Measurements from ENCODE around the gene NRIP1. TPM values are rescaled to one million over a fixed set of nuclear protein-coding genes. Genes with fewer than 3 reads are reported as not detected.

The NRIP1 gene
- total RNA-seq, 1 experiment from 2014 or later: 29.6 TPM

DNA sequence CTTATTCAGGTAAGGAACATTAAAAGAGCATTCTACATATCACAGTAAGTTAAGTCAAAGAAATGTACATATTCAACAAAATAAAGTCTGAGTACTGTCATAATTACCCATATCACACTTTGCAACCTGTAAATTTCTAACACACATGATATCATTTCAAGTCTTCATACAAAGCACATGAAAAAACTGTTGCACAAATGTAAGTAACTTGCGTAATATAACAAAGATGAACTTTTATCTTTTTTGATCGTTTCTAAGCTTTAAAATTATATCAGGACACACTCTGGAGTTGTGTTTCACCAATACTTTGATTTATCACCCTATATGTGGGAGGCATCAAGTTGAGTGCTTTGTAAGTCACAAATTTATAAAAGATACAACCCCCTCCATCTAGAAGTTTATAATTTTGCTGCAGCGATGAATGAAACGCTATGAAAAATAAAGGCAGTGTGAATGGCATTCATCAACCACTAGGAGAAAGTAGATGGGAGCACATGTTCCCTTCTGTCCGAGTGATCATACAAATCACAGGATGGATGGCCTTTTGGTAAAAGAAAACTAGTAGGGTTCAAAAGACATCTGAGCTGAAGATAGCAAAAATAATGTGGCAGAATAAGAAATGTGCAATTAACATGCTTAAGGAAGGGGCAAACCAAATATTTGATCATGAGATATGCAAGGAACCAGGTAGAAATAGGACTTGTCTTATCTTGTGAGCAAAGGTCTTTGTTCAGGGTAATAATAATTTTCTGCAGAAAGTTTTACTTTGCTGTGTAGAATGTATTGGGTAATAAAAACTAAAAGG is 27.5 kb downstream of the NRIP1 start:
- Histone ChIP-seq H4K20me1 (ENCODE audit: insufficient read depth) (no peaks in the 10 kb centered on the region), H3K9me3 (ENCODE audit: control insufficient read depth in 1 of 2, insufficient read depth in 1 of 2, low read depth in 1 of 2, low read length in 2 of 2) (peaks cover 2 to 6% of the 10 kb centered on the region in 2 experiments; a peak in 2 of 4 replicates), H3K27me3 (ENCODE audit: insufficient read depth, low read length) (no peaks in the 10 kb centered on the region), H3K4me3 (replicated peaks in 1 of 2; ENCODE audit: low read depth in 1 of 2, low read length in 2 of 2) (no peak overlapping the region), H3K9me2 (ENCODE audit: insufficient read depth) (no peaks in the 10 kb centered on the region), H3K9ac (ENCODE audit: low read length) (no peak overlapping the region), H3K4me2 (ENCODE audit: low read length) (no peak overlapping the region), H3K36me3 (ENCODE audit: control insufficient read depth in 1 of 2, insufficient read depth in 2 of 2, low read length in 2 of 2) (peaks cover 0 to 8% of the 10 kb centered on the region in 2 experiments; a peak in 3 of 4 replicates), H3K27ac (ENCODE audit: low read depth, low read length) (no peak overlapping the region), H2AFZ (ENCODE audit: low read depth, low read length, poor library complexity, severe bottlenecking) (no peak overlapping the region), H3K79me2 (ENCODE audit: insufficient read depth, low read length) (peaks cover 97% of the 10 kb centered on the region), H3K4me1 (ENCODE audit: control insufficient read depth in 1 of 2, insufficient read depth in 2 of 2, low read length in 2 of 2) (peaks cover 0 to 6% of the 10 kb centered on the region in 2 experiments; a peak in 2 of 4 replicates)
- intact Hi-C loops (cut with micrococcal nuclease): no loop called here
- DNase-seq (ENCODE audit: low read depth, low spot score) (no peak), ATAC-seq (no peak)
- CTCF ChIA-PET: no interaction called here
- POLR2A ChIA-PET: no interaction called here
- BruUV-seq (replicated peaks): no TSS peak
- TF ChIP-seq, protein P1, sequence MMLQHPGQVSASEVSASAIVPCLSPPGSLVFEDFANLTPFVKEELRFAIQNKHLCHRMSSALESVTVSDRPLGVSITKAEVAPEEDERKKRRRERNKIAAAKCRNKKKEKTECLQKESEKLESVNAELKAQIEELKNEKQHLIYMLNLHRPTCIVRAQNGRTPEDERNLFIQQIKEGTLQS (IDR thresholded peaks at IDR 0.05): no peak
- TF ChIP-seq TCF7L2 (IDR thresholded peaks at IDR 0.05; ENCODE audit: borderline replicate concordance, extremely low read depth, insufficient read depth, insufficient read length) (no peak), SP1 (IDR thresholded peaks at IDR 0.05; ENCODE audit: low read depth) (no peak), CEBPB (IDR thresholded peaks at IDR 0.05; ENCODE audit: low read depth) (no peak), EZH2 (IDR thresholded peaks at IDR 0.05) (no peak), EGR1 (IDR thresholded peaks at IDR 0.05; ENCODE audit: low read depth) (no peak), YY1 (IDR thresholded peaks at IDR 0.05; ENCODE audit: extremely low read depth, insufficient replicate concordance, low read depth, low read length) (no peak), ELF1 (IDR thresholded peaks at IDR 0.05; ENCODE audit: borderline replicate concordance, low read depth) (no peak), RAD21 (IDR thresholded peaks at IDR 0.05; ENCODE audit: low read depth) (no peak), EZH2phosphoT487 (IDR thresholded peaks at IDR 0.05; ENCODE audit: borderline replicate concordance) (no peak)
- TF ChIP-seq, protein P2, sequence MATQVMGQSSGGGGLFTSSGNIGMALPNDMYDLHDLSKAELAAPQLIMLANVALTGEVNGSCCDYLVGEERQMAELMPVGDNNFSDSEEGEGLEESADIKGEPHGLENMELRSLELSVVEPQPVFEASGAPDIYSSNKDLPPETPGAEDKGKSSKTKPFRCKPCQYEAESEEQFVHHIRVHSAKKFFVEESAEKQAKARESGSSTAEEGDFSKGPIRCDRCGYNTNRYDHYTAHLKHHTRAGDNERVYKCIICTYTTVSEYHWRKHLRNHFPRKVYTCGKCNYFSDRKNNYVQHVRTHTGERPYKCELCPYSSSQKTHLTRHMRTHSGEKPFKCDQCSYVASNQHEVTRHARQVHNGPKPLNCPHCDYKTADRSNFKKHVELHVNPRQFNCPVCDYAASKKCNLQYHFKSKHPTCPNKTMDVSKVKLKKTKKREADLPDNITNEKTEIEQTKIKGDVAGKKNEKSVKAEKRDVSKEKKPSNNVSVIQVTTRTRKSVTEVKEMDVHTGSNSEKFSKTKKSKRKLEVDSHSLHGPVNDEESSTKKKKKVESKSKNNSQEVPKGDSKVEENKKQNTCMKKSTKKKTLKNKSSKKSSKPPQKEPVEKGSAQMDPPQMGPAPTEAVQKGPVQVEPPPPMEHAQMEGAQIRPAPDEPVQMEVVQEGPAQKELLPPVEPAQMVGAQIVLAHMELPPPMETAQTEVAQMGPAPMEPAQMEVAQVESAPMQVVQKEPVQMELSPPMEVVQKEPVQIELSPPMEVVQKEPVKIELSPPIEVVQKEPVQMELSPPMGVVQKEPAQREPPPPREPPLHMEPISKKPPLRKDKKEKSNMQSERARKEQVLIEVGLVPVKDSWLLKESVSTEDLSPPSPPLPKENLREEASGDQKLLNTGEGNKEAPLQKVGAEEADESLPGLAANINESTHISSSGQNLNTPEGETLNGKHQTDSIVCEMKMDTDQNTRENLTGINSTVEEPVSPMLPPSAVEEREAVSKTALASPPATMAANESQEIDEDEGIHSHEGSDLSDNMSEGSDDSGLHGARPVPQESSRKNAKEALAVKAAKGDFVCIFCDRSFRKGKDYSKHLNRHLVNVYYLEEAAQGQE (IDR thresholded peaks at IDR 0.05; ENCODE audit: low read depth): no peak
- TF ChIP-seq, protein P3, sequence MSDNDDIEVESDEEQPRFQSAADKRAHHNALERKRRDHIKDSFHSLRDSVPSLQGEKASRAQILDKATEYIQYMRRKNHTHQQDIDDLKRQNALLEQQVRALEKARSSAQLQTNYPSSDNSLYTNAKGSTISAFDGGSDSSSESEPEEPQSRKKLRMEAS (IDR thresholded peaks at IDR 0.05): no peak
- TF ChIP-seq, protein P4, sequence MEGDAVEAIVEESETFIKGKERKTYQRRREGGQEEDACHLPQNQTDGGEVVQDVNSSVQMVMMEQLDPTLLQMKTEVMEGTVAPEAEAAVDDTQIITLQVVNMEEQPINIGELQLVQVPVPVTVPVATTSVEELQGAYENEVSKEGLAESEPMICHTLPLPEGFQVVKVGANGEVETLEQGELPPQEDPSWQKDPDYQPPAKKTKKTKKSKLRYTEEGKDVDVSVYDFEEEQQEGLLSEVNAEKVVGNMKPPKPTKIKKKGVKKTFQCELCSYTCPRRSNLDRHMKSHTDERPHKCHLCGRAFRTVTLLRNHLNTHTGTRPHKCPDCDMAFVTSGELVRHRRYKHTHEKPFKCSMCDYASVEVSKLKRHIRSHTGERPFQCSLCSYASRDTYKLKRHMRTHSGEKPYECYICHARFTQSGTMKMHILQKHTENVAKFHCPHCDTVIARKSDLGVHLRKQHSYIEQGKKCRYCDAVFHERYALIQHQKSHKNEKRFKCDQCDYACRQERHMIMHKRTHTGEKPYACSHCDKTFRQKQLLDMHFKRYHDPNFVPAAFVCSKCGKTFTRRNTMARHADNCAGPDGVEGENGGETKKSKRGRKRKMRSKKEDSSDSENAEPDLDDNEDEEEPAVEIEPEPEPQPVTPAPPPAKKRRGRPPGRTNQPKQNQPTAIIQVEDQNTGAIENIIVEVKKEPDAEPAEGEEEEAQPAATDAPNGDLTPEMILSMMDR (IDR thresholded peaks at IDR 0.05 in 2 of 3, conservative IDR thresholded peaks at IDR 0.05 in 1 of 3; ENCODE audit: borderline replicate concordance in 1 of 3, insufficient read depth in 1 of 3, low read depth in 2 of 3, low read length in 2 of 3): no peak
- RAD21 ChIA-PET (ENCODE audit: low non-redundant PET in 1 of 2, low total read pairs in 2 of 2, uncharacterized antibody in 2 of 2, unreplicated experiment in 2 of 2): no interaction called here

Measured in HCT116 (cell line).